SW 1271 (cell line): ENCODE data around the gene THYN1.
A peak's percentile ranks its signal among the peaks of the same experiment; 100 is the strongest.

Experiments
- DNase-seq, 2 experiments: peaks; one replicate each; lab custom pipeline; 2025; lab: John Stamatoyannopoulos, UW

THYN1 gene

GRCh38 chr11:134248910-134249480, 4.2 kb downstream of the THYN1 start:
- no peak for DNase-seq

GRCh38 chr11:134246678-134247077, 6.5 kb downstream of the THYN1 start:
- no peak for DNase-seq

GRCh38 chr11:134246100-134246499, 7.1 kb downstream of the THYN1 start:
- DNase-seq, result no peak

GRCh38 chr11:134245434-134245833, 7.7 kb downstream of the THYN1 start:
- DNase-seq, result no peak

GRCh38 chr11:134244593-134244992, 8.6 kb downstream of the THYN1 start:
- DNase-seq, result no peak

- DNase-seq, result no peak
Observed at GRCh38 chr11:134243913-134244312, 9.2 kb downstream of the THYN1 start.

- no peak for DNase-seq
Observed at GRCh38 chr11:134242376-134242775, 10.8 kb downstream of the THYN1 start.

GRCh38 chr11:134240592-134240991, 12.6 kb downstream of the THYN1 start:
- no peak for DNase-seq

GRCh38 chr11:134238956-134239355, 14.2 kb downstream of the THYN1 start:
- no peak for DNase-seq

GRCh38 chr11:134237557-134237922, 15.6 kb downstream of the THYN1 start:
- no peak for DNase-seq

GRCh38 chr11:134236834-134237556, 16.2 kb downstream of the THYN1 start:
- DNase-seq, result no peak

- no peak for DNase-seq
Observed at GRCh38 chr11:134235399-134235798, 17.8 kb downstream of the THYN1 start.

GRCh38 chr11:134233729-134234179, 19.4 kb downstream of the THYN1 start:
- no peak for DNase-seq

GRCh38 chr11:134231958-134232659, 21.0 kb downstream of the THYN1 start:
- no peak for DNase-seq

- no peak for DNase-seq
Observed at GRCh38 chr11:134230339-134230738, 22.8 kb downstream of the THYN1 start.

GRCh38 chr11:134229126-134229790, 23.9 kb downstream of the THYN1 start:
- DNase-seq, result no peak

GRCh38 chr11:134228625-134229024, 24.5 kb downstream of the THYN1 start:
- no peak for DNase-seq

- no peak for DNase-seq
Observed at GRCh38 chr11:134226806-134227325, 26.3 kb downstream of the THYN1 start.

- no peak for DNase-seq
Observed at GRCh38 chr11:134224710-134225664, 28.2 kb downstream of the THYN1 start.

- DNase-seq, result peak; percentile 87 to 89
Observed at GRCh38 chr11:134223836-134224709, 29.1 kb downstream of the THYN1 start, which contains the start of the genes NCAPD3 and VPS26B. NCAPD3 (minus strand) TSS chr11:134223967; CDS start chr11:134223926, 41 bp downstream. VPS26B (plus strand) TSS chr11:134224671; CDS start chr11:134225123, 452 bp downstream.
